SH-SY5Y (cell line): ENCODE data around the gene QPRT.

Experiments used
- GATA2 ChIP-seq: IDR thresholded peaks from 2 replicates; pipeline ENCODE4 v1.6.1; 2011; ENCODE audit warnings: mild to moderate bottlenecking, low read depth, low read length
- GATA3 ChIP-seq: IDR thresholded peaks from 2 replicates; pipeline ENCODE4 v1.6.1; 2011; ENCODE audit warnings: low read depth, mild to moderate bottlenecking, low read length, moderate library complexity

The QPRT gene

GRCh38 chr16:29680180-29680598, 1.2 kb downstream of the QPRT start:
- no peak for TF ChIP-seq GATA3
- no peak for TF ChIP-seq GATA2

GRCh38 chr16:29683543-29684090, 4.6 kb downstream of the QPRT start:
- TF ChIP-seq GATA2 (no peak), GATA3 (no peak)

GRCh38 chr16:29684679-29685078, 5.7 kb downstream of the QPRT start:
- TF ChIP-seq GATA2 (no peak), GATA3 (no peak)

GRCh38 chr16:29686740-29687332, 7.9 kb downstream of the QPRT start:
- TF ChIP-seq GATA2, result no peak
- no peak for TF ChIP-seq GATA3

GRCh38 chr16:29687755-29688154, 8.8 kb downstream of the QPRT start:
- no peak for TF ChIP-seq GATA2
- no peak for TF ChIP-seq GATA3

- TF ChIP-seq GATA3 (no peak), GATA2 (no peak)
Observed at GRCh38 chr16:29688172-29688571, 9.2 kb downstream of the QPRT start.

GRCh38 chr16:29694384-29695195, 15.6 kb downstream of the QPRT start:
- TF ChIP-seq GATA2 (no peak), GATA3 (no peak)

DNA sequence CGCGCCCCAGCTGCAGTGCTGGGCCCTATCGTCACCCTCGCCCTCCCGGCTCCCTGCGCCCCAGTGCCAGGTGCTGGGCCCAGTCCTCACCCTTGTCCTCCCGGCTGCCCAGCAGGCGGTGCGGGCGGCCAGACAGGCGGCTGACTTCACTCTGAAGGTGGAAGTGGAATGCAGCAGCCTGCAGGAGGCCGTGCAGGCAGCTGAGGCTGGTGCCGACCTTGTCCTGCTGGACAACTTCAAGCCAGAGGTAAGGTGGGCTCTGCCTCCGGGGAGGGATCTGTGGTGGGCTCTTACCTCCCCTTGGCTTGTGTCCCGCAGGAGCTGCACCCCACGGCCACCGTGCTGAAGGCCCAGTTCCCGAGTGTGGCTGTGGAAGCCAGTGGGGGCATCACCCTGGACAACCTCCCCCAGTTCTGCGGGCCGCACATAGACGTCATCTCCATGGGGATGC, 17.9 kb downstream of the QPRT start:
- TF ChIP-seq GATA3 (no peak), GATA2 (no peak)

GRCh38 chr16:29697391-29697790, 18.4 kb downstream of the QPRT start:
- TF ChIP-seq GATA2 (no peak), GATA3 (no peak)

DNA sequence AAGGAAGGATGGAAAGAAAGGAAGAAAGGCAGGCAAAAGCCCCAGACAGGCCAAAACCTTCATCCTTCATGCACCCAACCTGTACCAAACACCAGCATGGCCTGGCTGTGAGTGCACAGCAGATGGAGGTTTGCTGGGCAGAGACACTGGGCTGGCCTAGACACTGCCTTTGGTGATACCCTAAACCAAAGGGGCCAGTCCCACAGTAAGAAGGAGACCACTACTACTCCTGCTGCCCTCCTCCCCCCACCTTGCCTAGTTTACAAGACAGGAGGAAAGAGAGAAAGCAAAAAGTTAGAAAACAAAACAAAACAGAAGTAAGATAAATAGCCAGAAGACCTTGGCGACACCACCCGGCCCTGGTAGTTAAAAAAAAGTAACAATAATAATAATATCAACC, 19.1 kb downstream of the QPRT start:
- no peak for TF ChIP-seq GATA2
- TF ChIP-seq GATA3, result no peak

DNA sequence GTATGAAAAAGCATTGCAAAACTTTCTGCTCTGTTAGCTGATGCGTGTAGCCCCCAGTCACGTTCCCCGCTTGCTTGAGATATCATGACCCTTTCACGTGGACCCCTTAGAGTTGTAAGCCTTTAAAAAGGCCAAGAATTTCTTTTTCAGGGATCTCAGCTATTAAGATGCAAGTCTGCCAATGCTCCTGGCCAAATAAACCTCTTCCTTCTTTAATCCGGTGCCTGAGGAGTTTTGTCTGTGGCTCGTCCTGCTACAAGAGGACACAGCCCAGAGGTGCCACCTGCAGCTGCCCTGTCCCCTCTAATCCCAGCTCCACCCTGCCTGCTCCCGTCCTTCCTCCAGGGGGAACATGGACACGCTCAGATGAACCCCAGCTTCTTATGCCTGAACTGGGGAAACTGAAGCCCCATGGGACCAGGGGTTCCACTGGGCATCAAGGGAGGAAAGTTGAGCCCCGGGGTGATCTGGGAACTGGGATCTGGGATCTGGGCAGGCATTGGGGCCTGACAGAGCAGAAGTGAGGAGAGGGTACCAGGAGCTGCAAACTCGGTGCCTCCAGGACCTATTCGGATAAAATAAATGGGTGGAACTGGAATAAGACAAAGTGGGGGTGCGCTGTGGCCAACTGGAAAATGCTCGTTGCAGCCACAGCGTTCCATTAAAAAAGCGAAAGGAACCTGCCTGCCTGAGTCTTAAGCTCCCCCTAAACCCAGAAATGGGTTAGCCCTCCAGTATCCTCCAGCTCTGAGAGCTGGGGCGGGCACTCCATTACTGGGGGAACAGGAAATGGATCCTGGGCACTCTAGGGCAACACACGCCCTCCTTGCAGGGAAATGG, 19.7 kb downstream of the QPRT start:
- TF ChIP-seq GATA3, result no peak
- TF ChIP-seq GATA2, result no peak

DNA sequence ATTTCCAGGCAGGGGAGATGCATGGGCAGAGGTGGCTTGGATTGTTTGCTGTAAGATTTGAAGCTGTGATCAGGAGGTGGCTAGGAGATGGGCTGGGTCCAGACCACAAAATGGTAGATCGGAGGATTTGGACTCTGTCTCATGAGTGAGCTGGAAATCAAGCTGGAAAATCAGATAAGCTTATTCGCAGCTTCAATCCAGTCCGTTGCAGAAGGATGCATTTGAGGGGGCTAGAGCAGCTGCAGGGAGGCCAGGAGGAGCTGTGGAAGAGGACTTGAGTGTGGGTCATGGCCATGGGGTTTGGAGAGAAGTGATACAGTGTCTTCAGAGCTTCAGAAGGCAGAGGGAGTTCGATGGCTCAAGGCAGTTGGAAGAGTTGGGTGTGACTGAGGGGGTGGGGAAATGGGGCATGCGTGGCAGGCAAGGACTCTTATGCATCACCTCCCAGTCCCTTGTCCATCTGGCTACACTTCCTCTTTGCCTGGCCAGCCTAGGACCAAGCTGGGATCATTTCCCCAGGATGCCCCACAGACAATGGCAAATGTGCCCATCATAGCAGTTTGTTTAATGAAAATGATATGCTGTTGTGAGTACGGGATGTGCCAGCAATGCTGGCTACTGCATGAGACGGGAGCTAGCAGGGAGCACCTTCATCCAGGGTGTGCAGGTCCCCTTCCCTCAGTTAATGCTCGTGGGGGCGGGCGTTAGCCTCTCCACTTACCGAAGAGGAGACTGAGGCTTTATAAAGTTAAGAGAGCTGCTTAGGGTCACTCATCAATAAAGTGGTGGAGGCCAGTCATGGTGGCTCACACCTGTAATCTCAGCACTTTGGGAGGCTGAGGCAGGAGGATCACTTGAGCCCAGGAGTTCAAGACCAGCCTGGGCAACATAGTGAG, 20.6 kb downstream of the QPRT start:
- TF ChIP-seq GATA2 (no peak), GATA3 (no peak)

DNA sequence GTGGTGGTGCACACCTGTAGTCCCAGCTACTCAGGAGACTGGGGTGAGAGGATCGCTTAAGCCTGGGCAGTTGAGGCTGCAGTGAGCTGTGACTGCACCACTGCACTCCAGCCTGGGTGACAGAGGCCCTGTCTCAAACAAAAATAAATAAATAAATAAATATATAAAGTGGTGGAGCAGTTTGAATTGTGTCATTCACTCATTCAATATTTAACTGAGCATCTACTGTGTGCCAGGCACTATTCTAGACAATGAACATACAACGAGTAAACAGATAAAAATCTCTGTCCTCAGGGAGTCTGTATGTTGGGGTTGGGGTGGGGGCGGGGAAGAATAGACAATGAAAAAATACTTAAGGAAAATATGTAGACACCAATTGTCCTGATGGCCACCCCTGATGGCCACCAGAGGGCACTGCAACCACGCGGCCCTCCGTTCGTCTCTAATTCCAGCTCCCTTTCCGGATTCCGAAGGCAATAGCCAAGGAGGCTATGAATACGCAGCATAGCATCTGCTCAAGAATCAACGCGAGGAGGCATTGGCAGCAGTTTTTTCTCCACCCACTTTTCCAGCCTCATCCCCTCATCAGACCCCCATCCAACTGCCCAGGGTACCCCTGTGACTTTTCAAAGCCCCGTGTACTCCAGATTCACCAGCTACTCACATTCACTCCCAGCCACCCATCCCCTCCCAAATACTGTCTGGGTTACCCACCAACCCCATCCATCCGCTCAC, 21.4 kb downstream of the QPRT start:
- no peak for TF ChIP-seq GATA3
- TF ChIP-seq GATA2, result no peak

GRCh38 chr16:29701214-29701555, 22.2 kb downstream of the QPRT start:
- no peak for TF ChIP-seq GATA2
- TF ChIP-seq GATA3, result no peak
